H1 (cell line): ENCODE measurements around the gene ARMC5. TPM values are rescaled to one million over a fixed set of nuclear protein-coding genes. Genes with fewer than 3 reads are reported as not detected.

Experiments
- CTCF ChIA-PET: fragments of 300-600 bp; sonication (Branson Sonifier 250); formaldehyde crosslinking; loops from one replicate; lab custom pipeline; 2021; ENCODE audit not compliant: partially characterized antibody; lab: Charles Lee
- POLR2A ChIA-PET: fragments of 300-600 bp; sonication (Branson Sonifier 250); formaldehyde crosslinking; loops from one replicate; lab custom pipeline; 2021; ENCODE audit warnings: inconsistent platforms; ENCODE audit not compliant: partially characterized antibody; lab: Charles Lee
- DNase-seq, 2 experiments: peaks; one replicate each; pipeline versions ENCODE4 v3.0.0 to v3.0.0-alpha.2; 2010 to 2022; ENCODE audit warnings: low spot score in 2 of 2, low read depth in 1 of 2, mixed read lengths in 1 of 2
- FAIRE-seq: peaks from 2 replicates; lab custom pipeline; 2011; peaks lifted over from hg19 to GRCh38; lab: Jason Lieb, UNC
- H2AFZ ChIP-seq: 2 replicates; pipeline ENCODE4 v1.8.1; 2012; ENCODE audit warnings: low read length, inconsistent platforms
- H2AK5ac ChIP-seq: 2 replicates; pipeline ENCODE4 v1.6.1; 2013; ENCODE audit warnings: low read depth, low read length
- H2BK120ac ChIP-seq: replicated peaks from 2 replicates; pipeline ENCODE3; 2013; ENCODE audit warnings: low read depth, low read length, inconsistent platforms
- H2BK12ac ChIP-seq: 2 replicates; pipeline ENCODE4 v1.6.1; 2013; ENCODE audit warnings: low read depth, low read length
- H2BK15ac ChIP-seq: 2 replicates; pipeline ENCODE4 v1.6.1; 2013; ENCODE audit warnings: low read length
- H2BK20ac ChIP-seq: 2 replicates; pipeline ENCODE4 v1.6.1; 2013; ENCODE audit warnings: low read length
- H2BK5ac ChIP-seq: 2 replicates; pipeline ENCODE4 v1.6.1; 2013; ENCODE audit warnings: low read depth, low read length
- H3K14ac ChIP-seq: 2 replicates; pipeline ENCODE4 v1.6.1; 2013; ENCODE audit warnings: inconsistent platforms; ENCODE audit not compliant: insufficient read length
- H3K18ac ChIP-seq: 2 replicates; pipeline ENCODE4 v1.6.1; 2013; ENCODE audit warnings: low read length; ENCODE audit errors: extremely low read depth
- H3K23ac ChIP-seq: 2 replicates; pipeline ENCODE4 v1.6.1; 2013; ENCODE audit warnings: inconsistent platforms; ENCODE audit not compliant: insufficient read length
- H3K23me2 ChIP-seq: 2 replicates; pipeline ENCODE4 v1.6.1; 2013; ENCODE audit warnings: low read depth, low read length
- H3K27ac ChIP-seq: 2 replicates; pipeline ENCODE4 v1.6.1; 2011; ENCODE audit warnings: low read depth, low read length, inconsistent platforms
- H3K27me3 ChIP-seq, 4 experiments: replicated peaks in 1 of 4; 1 replicate in 1 of 4; 2 replicates in 3 of 4; pipeline versions ENCODE4 v1.6.1 to v1.8.1; 2011 to 2013; ENCODE audit warnings: low read length in 3 of 4, mild to moderate bottlenecking in 3 of 4, inconsistent platforms in 2 of 4, mixed read lengths in 2 of 4, moderate library complexity in 1 of 4; ENCODE audit not compliant: control insufficient read depth in 3 of 4, insufficient read depth in 3 of 4; ENCODE audit errors: extremely low read depth in 1 of 4
- H3K36me3 ChIP-seq, 4 experiments: 2 replicates each; pipeline versions ENCODE4 v1.6.1 to v1.8.1; 2011 to 2013; ENCODE audit warnings: mild to moderate bottlenecking in 4 of 4, low read length in 3 of 4, moderate library complexity in 2 of 4, control low read depth in 1 of 4, inconsistent platforms in 1 of 4; ENCODE audit not compliant: insufficient read depth in 4 of 4, control insufficient read depth in 2 of 4
- H3K4ac ChIP-seq: replicated peaks from 2 replicates; pipeline ENCODE3; 2013; ENCODE audit warnings: low read length, low read depth, mixed read lengths, inconsistent platforms; ENCODE audit not compliant: insufficient read length
- H3K4me1 ChIP-seq, 4 experiments: replicated peaks in 1 of 4; 1 replicate in 1 of 4; 2 replicates in 3 of 4; pipeline versions ENCODE4 v1.6.1 to v1.8.1; 2011 to 2013; ENCODE audit warnings: low read length in 3 of 4, inconsistent platforms in 2 of 4, mixed read lengths in 1 of 4; ENCODE audit not compliant: insufficient read depth in 4 of 4, control insufficient read depth in 3 of 4
- H3K4me2 ChIP-seq, 2 experiments: 2 replicates each; pipeline versions ENCODE4 v1.6.1 to v1.8.1; 2011 to 2013; ENCODE audit warnings: low read depth in 2 of 2, low read length in 2 of 2, control low read depth in 1 of 2, inconsistent platforms in 1 of 2, mild to moderate bottlenecking in 1 of 2; ENCODE audit not compliant: insufficient read depth in 1 of 2
- H3K4me3 ChIP-seq, 4 experiments: fragments of 200-600, 300-600 bp in 1 of 4; sonication (generic), shearing (Covaris generic), sonication (Bioruptor Twin) in 1 of 4; 2 replicates each; pipeline versions ENCODE4 v1.5.1 to v1.8.1; 2011 to 2016; ENCODE audit warnings: low read length in 4 of 4, low read depth in 3 of 4, control low read depth in 2 of 4, inconsistent platforms in 2 of 4, mild to moderate bottlenecking in 2 of 4, mixed read lengths in 1 of 4, moderate library complexity in 1 of 4; ENCODE audit not compliant: insufficient read depth in 2 of 4; ENCODE audit errors: extremely low read depth in 1 of 4
- H3K56ac ChIP-seq: replicated peaks from 2 replicates; pipeline ENCODE3; 2013; ENCODE audit warnings: low read depth, mild to moderate bottlenecking, mixed read lengths, low read length, inconsistent platforms; ENCODE audit not compliant: insufficient read length
- H3K79me1 ChIP-seq: 2 replicates; pipeline ENCODE4 v1.6.1; 2013; ENCODE audit warnings: low read depth, low read length, control low read depth
- H3K79me2 ChIP-seq, 2 experiments: 2 replicates each; pipeline versions ENCODE4 v1.6.1 to v1.8.1; 2012 to 2013; ENCODE audit warnings: low read length in 2 of 2, mild to moderate bottlenecking in 2 of 2, inconsistent platforms in 1 of 2; ENCODE audit not compliant: insufficient read depth in 2 of 2, control insufficient read depth in 1 of 2
- H3K9ac ChIP-seq, 4 experiments: replicated peaks in 1 of 4; 1 replicate in 1 of 4; 2 replicates in 3 of 4; pipeline versions ENCODE4 v1.6.1 to v1.8.1; 2011 to 2013; ENCODE audit warnings: low read depth in 3 of 4, low read length in 3 of 4, control low read depth in 2 of 4, mild to moderate bottlenecking in 2 of 4, moderate library complexity in 2 of 4, inconsistent platforms in 1 of 4; ENCODE audit errors: extremely low read depth in 1 of 4
- H3K9me3 ChIP-seq, 2 experiments: 2 replicates each; pipeline versions ENCODE4 v1.6.1 to v1.8.1; 2012 to 2013; ENCODE audit warnings: mild to moderate bottlenecking in 2 of 2, moderate library complexity in 2 of 2, control low read depth in 1 of 2, inconsistent platforms in 1 of 2, low read depth in 1 of 2, low read length in 1 of 2, mixed read lengths in 1 of 2; ENCODE audit not compliant: insufficient read depth in 2 of 2
- H4K20me1 ChIP-seq, 2 experiments: replicated peaks in 1 of 2; 2 replicates each; pipeline versions ENCODE3 to v1.8.1; 2011 to 2013; ENCODE audit warnings: inconsistent platforms in 2 of 2, low read length in 2 of 2, mild to moderate bottlenecking in 1 of 2; ENCODE audit not compliant: insufficient read depth in 2 of 2, control insufficient read depth in 1 of 2
- H4K5ac ChIP-seq: 2 replicates; pipeline ENCODE4 v1.6.1; 2013; ENCODE audit warnings: low read length, low read depth, mixed read lengths, inconsistent platforms; ENCODE audit not compliant: insufficient read length
- H4K8ac ChIP-seq: 2 replicates; pipeline ENCODE4 v1.8.0; 2013; ENCODE audit warnings: mild to moderate bottlenecking, moderate library complexity, low read length, inconsistent platforms; ENCODE audit not compliant: insufficient read depth; ENCODE audit errors: extremely low read depth
- H4K91ac ChIP-seq: replicated peaks from 2 replicates; pipeline ENCODE3; 2013; ENCODE audit warnings: low read length, mixed read lengths, inconsistent platforms; ENCODE audit not compliant: insufficient read length
- SAP30 ChIP-seq: fragments of 300-600 bp; sonication (generic); IDR thresholded peaks from 2 replicates; pipeline ENCODE4 v1.7.1; 2012; ENCODE audit warnings: low read length, moderate library complexity, mild to moderate bottlenecking, inconsistent platforms; ENCODE audit not compliant: insufficient read depth, insufficient replicate concordance
- TBP ChIP-seq: IDR thresholded peaks from 2 replicates; pipeline ENCODE4 v1.6.1; 2011; ENCODE audit warnings: low read depth, low read length, improper control_type of control experiment
- ZNF274 ChIP-seq: IDR thresholded peaks from 2 replicates; pipeline ENCODE4 v1.7.0; 2012; ENCODE audit warnings: low read length, borderline replicate concordance; ENCODE audit errors: extremely low read depth
- WGBS, 2 experiments: shearing (Covaris generic) in 1 of 2; methylation state at CpG; one replicate each; pipeline versions ENCODE4 v1.1.6 to v1.1.7; 2013 to 2015; ENCODE audit warnings: low lambda C conversion rate in 2 of 2, mixed read lengths in 2 of 2, inconsistent platforms in 1 of 2, low coverage in 1 of 2, missing lambda C conversion rate in 1 of 2; ENCODE audit not compliant: insufficient replicate concordance in 2 of 2, insufficient coverage in 1 of 2, insufficient read length in 1 of 2; ENCODE audit errors: extremely low coverage in 1 of 2, missing lambda C conversion rate in 1 of 2; 5-methylcytosine and 5-hydroxymethylcytosine counted together
- polyA plus RNA-seq, 7 experiments: library from polyadenylated mRNA; depleted of rRNA in 3 of 7; stranded (reverse) in 5 of 7; unstranded in 2 of 7; fragments of >200 nt in 5 of 7; fragments of 200-250 nt in 2 of 7; gene quantifications; 1 replicate in 5 of 7; 2 replicates in 1 of 7; 4 replicates in 1 of 7; pipeline versions ENCODE4 v1.2.1 to v1.2.3, GENCODE V29; 2011 to 2013; ENCODE audit warnings: missing spikeins in 2 of 7, mixed read lengths in 2 of 7
- total RNA-seq: library from RNA; stranded (reverse); fragmentation: NEBNext Ultra II Directional; extraction: Animal tissue kit (Norgen Biotek cat#: 25700); gene quantifications from 2 replicates; pipeline ENCODE4 v1.2.1, GENCODE V29; 2021

Gene ARMC5
- total and polyA plus RNA-seq, 2 of the 8 experiments (the other 6 are each of a cell fraction or from before 2014, with no cell fraction given), result 7.8 to 8.7 TPM

- Histone ChIP-seq H3K4ac (no peak overlapping the region), H2BK12ac (no peak overlapping the region), H3K23ac (no peak overlapping the region), H3K9me3 (no peaks in the 10 kb centered on the region), H4K20me1 (no peaks in the 10 kb centered on the region), H3K79me1 (0 out of 2 replicates have a peak, but pooled peaks cover 2% of the 10 kb centered on the region), H4K8ac (no peak overlapping the region), H3K79me2 (peaks cover 0 to 6% of the 10 kb centered on the region in 2 experiments; a peak in 1 of 4 replicates), H4K91ac (no peak overlapping the region), H3K27me3 (no peaks in the 10 kb centered on the region), H3K4me3 (peak overlapping the region; percentile 67 to 88 (median 86)), H3K23me2 (peaks cover 4% of the 10 kb centered on the region; the same call in 1 of the 2 replicates), H2BK20ac (no peak overlapping the region), H3K4me2 (peak overlapping the region; percentile 90 to 95), H2AK5ac (no peak overlapping the region), H4K5ac (no peak overlapping the region), H2BK5ac (no peak overlapping the region), H3K36me3 (no peaks in the 10 kb centered on the region), H2BK120ac (no peak overlapping the region), H3K9ac (peak overlapping the region; percentile 62 to 85 (median 76)), H3K27ac (peak overlapping the region; percentile 64; the same call in 1 of the 2 replicates), H3K56ac (peak overlapping the region; percentile 71), H3K14ac (no peak overlapping the region), H3K18ac (no peak overlapping the region), H2BK15ac (no peak overlapping the region), H3K4me1 (peaks cover 0 to 4% (median 2%) of the 10 kb centered on the region in 4 experiments; a peak in 3 of 7 replicates), H2AFZ (peak overlapping the region; percentile 2; the same call in 1 of the 2 replicates)
- TF ChIP-seq SAP30 (peak; percentile 3), TBP (no peak), ZNF274 (no peak)
- WGBS, 2 experiments, result 74% methylated on average over 6 of the region's 6 CpGs; no CpG with 5 or more reads in 1 of the 2 experiments
- ChIA-PET CTCF (interaction anchor here (0.9 to 1.2 kb wide), 3 partner anchors 12 to 57 kb away, joined by 3 read pairs; no protein-coding TSS in a partner anchor), POLR2A (interaction anchor here (0.8 to 3.3 kb wide), 15 partner anchors 10 to 205 kb away, joined by 3 to 27 read pairs (median 5); partner anchors contain the start of gene AHSP)
- DNase-seq, result no peak
- FAIRE-seq, result no peak
Observed at GRCh38 chr16:31508706-31509195, 49.5 kb downstream of the ARMC5 start.
